Measurements from ENCODE around the gene RPS6KL1. TPM values are rescaled to one million over a fixed set of nuclear protein-coding genes. Genes with fewer than 3 reads are reported as not detected.

The RPS6KL1 gene
- total and polyA plus RNA-seq, 5 donors = 10.5 to 20.7 (median 17.2) TPM

DNA sequence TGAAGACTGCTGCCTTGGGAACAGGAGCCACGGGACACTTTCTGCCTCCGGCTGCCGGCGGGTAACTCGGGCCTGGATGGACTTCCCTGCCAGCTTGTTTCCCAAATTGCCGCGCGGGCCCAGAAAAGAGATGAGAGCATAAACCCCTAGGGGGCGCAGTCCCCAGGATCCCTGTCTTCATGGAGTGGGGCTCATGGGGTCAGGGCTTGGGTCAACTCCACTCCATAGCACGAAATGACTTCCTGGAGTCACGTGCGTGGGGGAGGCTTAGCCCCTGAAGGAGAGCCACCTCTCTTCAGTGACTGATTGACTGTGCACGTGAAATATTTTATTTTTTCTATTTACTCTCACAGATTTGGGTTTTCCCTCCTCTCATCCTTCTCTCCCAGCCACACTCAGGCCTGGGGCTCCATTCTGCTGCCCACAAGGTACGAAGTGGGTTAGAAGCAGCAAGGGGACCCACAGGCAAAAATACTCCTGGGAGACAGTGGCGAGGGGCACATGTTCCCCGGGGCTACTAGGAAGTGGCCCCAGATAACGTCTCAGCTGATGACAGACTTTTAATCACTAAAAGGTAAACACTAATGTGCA is 22.3 kb upstream of the RPS6KL1 start:
- H3K27ac ChIP-seq (ENCODE audit: low read length) = no peak overlapping the region
- WGBS = 68% methylated on average over 17 of the region's 17 CpGs
- no peaks in the 10 kb centered on the region for H3K9me3 ChIP-seq (ENCODE audit: control insufficient read depth, low read length)
- intact Hi-C loops (cut with DNase I) = loop anchor here in 2 of 4 donors (5.0 to 10.0 kb wide), 3 partner anchors 59 to 142 kb away; partner anchors contain the start of gene EIF2B2 (in 1 of the 2)
- H3K27me3 ChIP-seq (ENCODE audit: control insufficient read depth, insufficient read depth) = no peaks in the 10 kb centered on the region
- H3K4me3 ChIP-seq (ENCODE audit: low read length) = no peak overlapping the region
- peaks cover 17% of the 10 kb centered on the region for H3K4me1 ChIP-seq (ENCODE audit: control insufficient read depth, insufficient read depth, low read length)
- no peak for DNase-seq
- ATAC-seq = no peak

DNA sequence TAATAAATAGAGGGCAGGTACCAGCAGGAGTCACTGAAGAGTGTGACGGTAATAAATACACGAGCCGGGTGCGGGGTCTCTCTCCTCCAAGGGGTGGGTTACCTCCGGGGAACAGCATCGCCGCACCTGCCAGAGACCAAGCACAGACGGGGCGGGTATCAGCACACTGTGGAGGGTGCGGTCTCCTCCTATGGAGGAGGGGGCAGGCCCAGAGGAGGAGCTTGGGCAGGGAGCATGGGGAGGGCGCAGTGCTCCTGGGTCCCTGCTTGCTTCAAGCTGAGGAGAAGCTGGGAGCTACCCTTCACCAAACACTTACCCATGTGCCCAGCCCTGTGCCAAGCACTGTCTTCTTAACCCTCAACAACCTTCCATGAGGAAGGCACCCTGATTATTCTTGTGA is 19.5 kb upstream of the RPS6KL1 start:
- ATAC-seq = no peak
- DNase-seq = no peak
- H3K27me3 ChIP-seq (ENCODE audit: control insufficient read depth, insufficient read depth) = no peaks in the 10 kb centered on the region
- no peak overlapping the region for H3K4me3 ChIP-seq (ENCODE audit: low read length)
- H3K4me1 ChIP-seq (ENCODE audit: control insufficient read depth, insufficient read depth, low read length) = peaks cover 26% of the 10 kb centered on the region
- 92% methylated on average over 11 of the region's 11 CpGs for WGBS
- H3K27ac ChIP-seq (ENCODE audit: low read length) = peak overlapping the region; percentile 78
- no peaks in the 10 kb centered on the region for H3K9me3 ChIP-seq (ENCODE audit: control insufficient read depth, low read length)
- intact Hi-C loops (cut with DNase I) = loop anchor here in 1 of 4 donors (10.0 kb wide), 2 partner anchors 62 to 142 kb away; partner anchors contain the start of gene EIF2B2

DNA sequence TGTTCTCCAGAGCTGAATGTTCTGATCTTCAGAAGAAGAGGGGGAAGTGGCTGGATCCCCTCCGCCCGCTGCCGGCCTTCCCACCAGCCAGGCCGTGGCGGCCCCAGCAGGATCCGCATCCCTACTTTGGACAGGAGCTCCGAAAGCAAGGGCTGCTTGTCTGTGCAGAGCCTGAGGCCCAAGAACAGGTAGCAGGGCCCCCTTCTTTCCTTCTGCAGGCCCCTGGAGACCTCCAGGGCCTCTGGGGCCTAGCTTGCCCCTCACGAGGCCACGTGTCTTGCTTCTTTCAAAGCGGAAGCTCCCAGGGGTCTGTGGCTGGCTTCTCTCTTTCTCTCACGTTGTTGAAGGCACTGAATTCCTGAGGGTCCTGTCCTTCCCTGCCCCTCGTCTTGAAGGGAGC is 19.1 kb upstream of the RPS6KL1 start:
- Histone ChIP-seq H3K27ac (ENCODE audit: low read length) (peak overlapping the region; percentile 78), H3K9me3 (ENCODE audit: control insufficient read depth, low read length) (no peaks in the 10 kb centered on the region), H3K4me1 (ENCODE audit: control insufficient read depth, insufficient read depth, low read length) (peaks cover 26% of the 10 kb centered on the region), H3K4me3 (ENCODE audit: low read length) (no peak overlapping the region), H3K27me3 (ENCODE audit: control insufficient read depth, insufficient read depth) (no peaks in the 10 kb centered on the region)
- 83% methylated on average over 12 of the region's 12 CpGs for WGBS
- intact Hi-C loops (cut with DNase I) = loop anchor here in 1 of 4 donors (10.0 kb wide), 2 partner anchors 63 to 143 kb away; partner anchors contain the start of gene EIF2B2
- no peak for DNase-seq
- no peak for ATAC-seq

DNA sequence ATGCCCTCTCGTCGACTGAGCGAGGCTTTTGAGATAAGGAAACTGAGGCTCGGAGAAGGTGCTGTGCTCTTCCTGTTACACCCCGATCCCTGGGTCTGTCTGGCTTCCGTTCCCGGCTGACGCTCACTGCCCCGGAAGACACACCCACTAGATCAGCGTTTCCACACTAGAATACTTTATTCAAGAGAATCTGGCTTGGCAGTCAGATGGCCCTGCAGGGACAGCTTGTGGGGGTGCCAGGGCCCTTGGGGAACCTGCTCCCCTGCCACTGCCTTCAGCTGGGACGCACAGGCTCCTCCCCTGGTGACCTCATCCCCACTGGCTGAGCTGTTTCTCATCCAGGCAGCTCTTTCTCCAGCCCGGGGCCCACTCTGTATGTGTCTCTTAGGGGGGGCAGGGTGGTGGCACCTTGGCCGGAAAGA is 18.6 kb upstream of the RPS6KL1 start:
- ATAC-seq = peak; percentile 57 to 75
- H3K4me3 ChIP-seq (ENCODE audit: low read length) = no peak overlapping the region
- DNase-seq = peak; percentile 83 to 90 (median 88)
- H3K27me3 ChIP-seq (ENCODE audit: control insufficient read depth, insufficient read depth) = no peaks in the 10 kb centered on the region
- intact Hi-C loops (cut with DNase I) = loop anchor here in 1 of 4 donors (10.0 kb wide), 2 partner anchors 63 to 143 kb away; partner anchors contain the start of gene EIF2B2
- WGBS = 13% methylated on average over 13 of the region's 13 CpGs
- H3K27ac ChIP-seq (ENCODE audit: low read length) = peak overlapping the region; percentile 78
- H3K9me3 ChIP-seq (ENCODE audit: control insufficient read depth, low read length) = no peaks in the 10 kb centered on the region
- peaks cover 26% of the 10 kb centered on the region for H3K4me1 ChIP-seq (ENCODE audit: control insufficient read depth, insufficient read depth, low read length)

DNA sequence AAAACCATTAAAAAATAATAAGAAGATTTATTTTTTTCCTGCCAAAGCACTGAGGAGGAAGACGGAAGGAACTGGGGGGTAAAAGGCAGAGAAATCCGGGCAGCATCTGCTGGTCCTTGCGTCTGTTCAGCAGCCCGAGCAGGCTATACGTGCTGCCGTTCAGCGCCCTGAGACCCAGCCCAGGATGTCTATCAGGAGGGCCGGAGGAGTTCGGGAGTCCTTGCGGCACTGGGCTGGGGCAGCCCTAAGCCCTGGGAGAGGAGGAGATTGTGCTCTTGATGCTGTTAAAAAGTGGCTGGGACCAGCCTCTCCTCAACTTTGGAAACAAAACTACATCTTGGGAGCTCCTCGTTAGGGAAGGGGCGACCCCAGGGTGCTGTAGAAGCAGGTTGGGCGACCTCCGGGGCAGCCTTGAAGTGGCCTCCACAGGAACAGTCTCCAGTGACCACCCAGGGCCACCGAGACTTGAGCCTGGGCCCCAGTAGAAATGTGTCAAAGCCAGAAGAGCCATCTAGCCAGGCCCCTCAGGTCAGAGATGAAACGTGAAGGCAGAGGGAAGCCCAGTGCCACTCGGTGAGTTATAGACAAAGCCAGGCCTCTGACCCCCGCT is 18.0 kb upstream of the RPS6KL1 start:
- Histone ChIP-seq H3K27ac (ENCODE audit: low read length) (peak overlapping the region; percentile 78), H3K4me1 (ENCODE audit: control insufficient read depth, insufficient read depth, low read length) (peaks cover 26% of the 10 kb centered on the region), H3K27me3 (ENCODE audit: control insufficient read depth, insufficient read depth) (no peaks in the 10 kb centered on the region), H3K4me3 (ENCODE audit: low read length) (no peak overlapping the region), H3K9me3 (ENCODE audit: control insufficient read depth, low read length) (no peaks in the 10 kb centered on the region)
- no peak for DNase-seq
- intact Hi-C loops (cut with DNase I) = loop anchor here in 1 of 4 donors (10.0 kb wide), 2 partner anchors 64 to 144 kb away; partner anchors contain the start of gene EIF2B2
- 80% methylated on average over 18 of the region's 18 CpGs for WGBS
- no peak for ATAC-seq

DNA sequence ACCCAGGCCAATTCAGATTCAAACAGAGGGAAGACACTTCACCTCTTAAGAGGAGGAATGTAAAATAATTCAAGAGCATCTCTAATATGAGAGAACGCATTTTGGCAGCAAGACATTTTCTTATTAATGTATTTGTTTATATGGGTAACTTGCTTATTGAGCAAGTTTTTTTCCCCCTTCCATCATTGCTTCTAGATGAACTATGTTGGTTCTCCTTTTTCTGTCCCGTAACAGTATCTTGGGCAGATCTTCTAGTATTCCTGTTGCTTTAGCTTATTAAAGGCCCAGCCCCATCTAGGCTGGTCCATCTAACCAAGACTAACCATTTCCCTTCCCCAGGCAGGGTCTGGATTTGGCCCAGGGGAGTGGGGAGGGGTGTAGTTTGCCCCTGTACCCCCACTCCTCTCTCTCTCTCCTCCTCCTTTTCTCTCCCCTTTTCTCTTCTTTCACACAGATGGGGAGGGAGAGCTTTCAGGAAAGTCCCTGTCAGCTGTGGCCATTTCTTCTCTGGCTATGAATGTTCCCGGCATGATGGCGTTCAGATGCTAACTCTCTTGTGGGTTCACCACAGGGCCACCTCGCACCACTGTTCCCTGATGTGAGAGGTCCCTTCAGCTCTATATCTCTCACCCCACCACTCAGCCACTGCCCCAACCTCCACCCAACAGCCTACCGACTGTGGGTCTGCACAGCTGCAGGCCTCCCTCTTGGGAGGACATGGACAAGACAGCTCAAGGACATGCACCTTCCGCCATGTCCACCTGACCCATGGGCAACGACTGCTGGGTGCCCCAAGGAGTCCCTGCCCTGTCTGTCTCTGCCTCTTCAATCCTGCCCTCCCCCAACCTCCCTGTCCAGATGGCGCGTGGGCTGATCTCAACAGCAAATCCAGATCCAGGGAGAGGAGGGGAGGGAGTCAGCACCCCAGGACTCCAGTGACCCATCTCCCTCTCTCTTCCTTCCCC is 15.8 kb upstream of the RPS6KL1 start:
- H3K4me3 ChIP-seq (ENCODE audit: low read length) = no peak overlapping the region
- peak overlapping the region; percentile 69 for H3K27ac ChIP-seq (ENCODE audit: low read length)
- DNase-seq (peak in 2 of 3 donors; percentile 36 to 43), ATAC-seq (no peak)
- H3K9me3 ChIP-seq (ENCODE audit: control insufficient read depth, low read length) = no peaks in the 10 kb centered on the region
- WGBS = 93% methylated on average over 10 of the region's 10 CpGs
- intact Hi-C loops (cut with DNase I) = no loop called here
- H3K27me3 ChIP-seq (ENCODE audit: control insufficient read depth, insufficient read depth) = no peaks in the 10 kb centered on the region
- H3K4me1 ChIP-seq (ENCODE audit: control insufficient read depth, insufficient read depth, low read length) = peaks cover 36% of the 10 kb centered on the region

DNA sequence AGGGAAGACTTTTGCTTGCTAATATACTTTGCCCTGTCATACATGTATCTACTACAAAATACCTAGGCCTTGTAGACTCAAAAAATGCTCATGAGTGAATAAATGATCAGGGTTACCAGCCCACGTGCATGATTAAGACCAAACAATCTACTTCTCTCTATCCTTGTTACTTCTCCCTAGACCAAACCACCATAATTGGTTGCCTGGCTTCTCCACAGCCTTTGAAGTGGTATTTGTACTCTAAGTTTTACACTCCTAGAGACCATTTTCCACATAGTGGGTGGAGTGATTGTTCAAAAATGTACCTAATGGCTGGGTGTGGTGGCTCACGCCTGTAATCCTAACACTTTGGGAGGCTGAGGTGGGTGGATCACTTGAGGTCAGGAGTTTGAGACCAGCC is 14.1 kb upstream of the RPS6KL1 start:
- Histone ChIP-seq H3K27ac (ENCODE audit: low read length) (no peak overlapping the region), H3K4me1 (ENCODE audit: control insufficient read depth, insufficient read depth, low read length) (peaks cover 34% of the 10 kb centered on the region), H3K27me3 (ENCODE audit: control insufficient read depth, insufficient read depth) (no peaks in the 10 kb centered on the region), H3K9me3 (ENCODE audit: control insufficient read depth, low read length) (no peaks in the 10 kb centered on the region), H3K4me3 (ENCODE audit: low read length) (no peak overlapping the region)
- ATAC-seq (no peak), DNase-seq (no peak)
- intact Hi-C loops (cut with DNase I) = no loop called here
- WGBS = 97% methylated on average over 2 of the region's 2 CpGs

DNA sequence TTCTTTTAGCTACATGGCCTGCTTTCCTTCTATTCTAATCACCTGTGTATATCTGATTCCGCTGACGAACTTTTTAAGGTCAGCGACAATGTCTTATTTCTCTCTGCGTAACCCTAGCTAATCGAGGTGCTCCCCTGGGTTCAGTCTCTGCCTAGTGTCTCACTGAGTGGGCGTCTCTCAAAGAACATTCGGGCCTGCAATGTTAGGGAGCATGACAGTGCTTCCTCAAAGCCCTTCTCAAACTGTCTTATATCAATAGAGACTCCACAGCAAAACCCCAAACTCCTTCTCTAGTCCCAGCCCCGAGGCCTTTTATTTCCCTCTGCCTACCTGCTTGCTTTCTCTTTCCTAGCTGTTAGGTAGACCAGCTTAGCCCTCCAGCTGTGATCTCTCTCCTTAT is 13.7 kb upstream of the RPS6KL1 start:
- 93% methylated on average over 8 of the region's 8 CpGs for WGBS
- no peak for DNase-seq
- no peak overlapping the region for H3K4me3 ChIP-seq (ENCODE audit: low read length)
- H3K27me3 ChIP-seq (ENCODE audit: control insufficient read depth, insufficient read depth) = no peaks in the 10 kb centered on the region
- peaks cover 32% of the 10 kb centered on the region for H3K4me1 ChIP-seq (ENCODE audit: control insufficient read depth, insufficient read depth, low read length)
- no peaks in the 10 kb centered on the region for H3K9me3 ChIP-seq (ENCODE audit: control insufficient read depth, low read length)
- intact Hi-C loops (cut with DNase I) = no loop called here
- no peak overlapping the region for H3K27ac ChIP-seq (ENCODE audit: low read length)
- ATAC-seq = no peak

DNA sequence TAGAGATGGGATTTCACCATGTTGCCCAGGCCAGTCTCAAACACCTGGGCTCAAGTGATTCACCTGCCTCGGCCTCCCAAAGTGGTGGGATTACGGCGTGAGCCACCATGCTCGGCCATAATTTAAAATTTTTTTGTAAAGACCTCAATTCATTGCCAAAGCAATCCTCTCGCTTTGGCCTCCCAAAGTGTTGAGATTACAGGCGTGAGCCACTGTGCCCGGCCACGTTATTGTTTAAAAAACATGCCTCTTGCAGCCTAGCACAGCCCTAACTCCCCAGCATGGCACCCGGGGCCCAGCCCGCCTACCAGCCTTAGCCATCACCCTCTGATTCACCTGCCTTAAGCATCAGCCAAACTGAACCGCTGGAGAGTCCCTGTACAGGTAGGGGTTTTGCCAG is 13.1 kb upstream of the RPS6KL1 start:
- H3K27me3 ChIP-seq (ENCODE audit: control insufficient read depth, insufficient read depth) = no peaks in the 10 kb centered on the region
- DNase-seq (peak in 1 of 3 donors; percentile 30), ATAC-seq (no peak)
- H3K27ac ChIP-seq (ENCODE audit: low read length) = no peak overlapping the region
- no peaks in the 10 kb centered on the region for H3K9me3 ChIP-seq (ENCODE audit: control insufficient read depth, low read length)
- WGBS = 93% methylated on average over 11 of the region's 11 CpGs
- intact Hi-C loops (cut with DNase I) = no loop called here
- no peak overlapping the region for H3K4me3 ChIP-seq (ENCODE audit: low read length)
- peaks cover 26% of the 10 kb centered on the region for H3K4me1 ChIP-seq (ENCODE audit: control insufficient read depth, insufficient read depth, low read length)

DNA sequence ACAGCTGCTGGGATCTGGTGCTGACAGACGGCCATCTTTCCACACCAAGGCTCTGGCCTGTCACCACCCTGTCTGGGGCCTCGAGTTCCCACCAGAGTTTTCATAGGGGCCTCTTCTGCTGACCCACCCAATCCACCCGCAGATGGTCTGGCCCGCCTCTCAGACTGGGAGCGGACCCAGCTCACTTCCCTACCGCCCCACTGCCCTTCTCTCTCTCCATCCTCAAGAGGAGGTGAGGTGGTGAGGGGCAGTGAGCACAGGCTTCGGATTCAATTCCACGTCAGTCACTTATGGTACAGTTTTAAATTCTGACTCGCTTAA is 12.3 kb upstream of the RPS6KL1 start:
- peaks cover 22% of the 10 kb centered on the region for H3K4me1 ChIP-seq (ENCODE audit: control insufficient read depth, insufficient read depth, low read length)
- H3K4me3 ChIP-seq (ENCODE audit: low read length) = no peak overlapping the region
- ATAC-seq = peak in 1 of 2 donors; percentile 1
- no peaks in the 10 kb centered on the region for H3K9me3 ChIP-seq (ENCODE audit: control insufficient read depth, low read length)
- no peak overlapping the region for H3K27ac ChIP-seq (ENCODE audit: low read length)
- WGBS = 54% methylated on average over 9 of the region's 9 CpGs
- no peaks in the 10 kb centered on the region for H3K27me3 ChIP-seq (ENCODE audit: control insufficient read depth, insufficient read depth)
- intact Hi-C loops (cut with DNase I) = no loop called here
- DNase-seq = peak in 2 of 3 donors; percentile 65 to 69
